Large intestine (tissue), 3 donors: ENCODE measurements around the gene NAPG. TPM values are rescaled to one million over a fixed set of nuclear protein-coding genes. Genes with fewer than 3 reads are reported as not detected.
"Not testable (repeated sequence)": the region's sequence is repeated elsewhere in the genome, so short reads cannot be mapped to it uniquely, and the experiment has no call there.

Experiments used
- DNase-seq, 2 donors: peaks; one replicate each; pipeline versions ENCODE4 v3.0.0 to v3.0.0-alpha.2; 2013
- H3K27ac ChIP-seq: one replicate; pipeline ENCODE4 v1.5.1; 2013; ENCODE audit warnings: low read length
- H3K27me3 ChIP-seq: 2 replicates; pipeline ENCODE4 v1.6.1; 2013; ENCODE audit warnings: low read length; ENCODE audit not compliant: control insufficient read depth, insufficient read depth
- H3K36me3 ChIP-seq: 2 replicates; pipeline ENCODE4 v1.6.1; 2013; ENCODE audit warnings: low read length; ENCODE audit not compliant: control insufficient read depth, insufficient read depth
- H3K4me1 ChIP-seq: one replicate; pipeline ENCODE4 v1.6.1; 2013; ENCODE audit warnings: low read length; ENCODE audit not compliant: control insufficient read depth, insufficient read depth
- H3K4me3 ChIP-seq: one replicate; pipeline ENCODE4 v1.5.1; 2013; ENCODE audit warnings: low read length
- H3K9me3 ChIP-seq: one replicate; pipeline ENCODE4 v1.6.1; 2013; ENCODE audit warnings: mild to moderate bottlenecking, low read depth, low read length, moderate library complexity; ENCODE audit not compliant: control insufficient read depth
- WGBS: methylation state at CpG from one replicate; pipeline ENCODE4 v1.1.5; 2013; ENCODE audit warnings: low lambda C conversion rate; ENCODE audit not compliant: insufficient coverage; 5-methylcytosine and 5-hydroxymethylcytosine counted together
- polyA plus RNA-seq: library from polyadenylated mRNA; unstranded; fragments of 120-200 nt; gene quantifications from one replicate; pipeline ENCODE4 v1.2.1, GENCODE V29; 2013

The NAPG gene
- polyA plus RNA-seq, 1 donor, result 26.6 TPM

- H3K4me1 ChIP-seq, result no peaks in the 10 kb centered on the region
- H3K27me3 ChIP-seq, result no peaks in the 10 kb centered on the region
- H3K36me3 ChIP-seq, result peaks cover 9% of the 10 kb centered on the region
- H3K27ac ChIP-seq, result no peak overlapping the region
- H3K9me3 ChIP-seq, result no peaks in the 10 kb centered on the region
- WGBS, result 80% methylated on average over 1 of the region's 6 CpGs
- H3K4me3 ChIP-seq, result no peak overlapping the region
- DNase-seq, result no peak
Measured at GRCh38 chr18:10487154-10487553, 38.7 kb upstream of the NAPG start.

DNA sequence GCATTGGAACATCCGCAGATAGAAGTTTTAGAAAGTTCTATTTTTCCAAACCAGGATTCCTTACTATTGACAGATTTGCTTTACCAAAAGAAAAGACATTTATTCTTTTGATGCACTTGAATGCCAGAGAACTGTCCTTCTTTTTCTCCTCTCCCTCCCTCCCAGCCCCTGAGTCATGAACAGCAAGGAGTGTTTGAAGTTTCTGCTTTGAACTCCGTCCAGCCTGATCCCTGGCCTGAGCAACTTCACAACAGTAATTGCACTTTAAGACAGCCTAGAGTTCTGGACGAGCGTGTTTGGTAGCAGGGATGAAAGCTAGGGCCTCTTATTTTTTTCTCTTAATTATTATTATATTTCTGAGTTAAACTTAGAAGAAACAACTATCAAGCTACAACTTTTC lies 37.8 kb upstream of the NAPG start:
- no CpG with 5 or more reads among the region's 4 CpGs for WGBS
- DNase-seq, result no peak

DNA sequence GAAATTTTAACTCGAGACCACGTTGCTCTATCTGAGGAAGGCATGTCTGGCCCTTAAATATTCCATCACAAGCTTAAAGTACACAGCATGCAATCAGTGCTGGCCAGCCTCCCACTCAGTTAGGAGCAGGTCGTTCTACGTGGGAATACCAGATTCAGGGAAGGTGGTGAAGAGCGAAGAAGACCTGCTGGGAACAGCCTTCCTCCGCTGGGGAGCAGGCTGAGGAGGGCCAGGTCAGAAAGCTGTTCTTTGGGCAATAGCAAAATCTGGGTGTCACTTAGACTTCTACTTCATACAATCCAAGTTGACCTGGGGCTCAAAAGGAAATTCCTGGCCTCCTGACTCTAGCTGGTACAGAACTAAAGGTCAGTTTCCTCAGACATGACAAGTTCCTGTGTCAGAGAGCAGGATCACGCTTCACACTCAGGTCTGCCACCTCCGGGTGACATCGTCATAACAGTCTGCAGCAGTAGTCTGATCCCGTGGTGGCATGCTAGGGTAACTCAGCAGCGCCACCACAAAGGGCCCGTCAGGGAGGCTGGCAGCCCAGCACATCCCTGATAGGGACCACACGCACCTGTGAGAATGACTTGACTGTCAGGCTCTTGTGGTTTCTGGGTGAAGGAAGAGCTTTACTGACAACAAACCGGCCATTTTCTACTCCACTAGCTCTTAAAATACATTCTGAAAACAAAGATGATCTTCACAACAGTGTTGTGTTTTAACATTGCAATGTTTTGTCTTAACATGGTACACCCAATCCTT lies 35.2 kb upstream of the NAPG start:
- peak; percentile 32 to 43 for DNase-seq
- peaks cover 5% of the 10 kb centered on the region for H3K36me3 ChIP-seq
- WGBS, result 100% methylated on average over 2 of the region's 14 CpGs
- no peaks in the 10 kb centered on the region for H3K4me1 ChIP-seq
- H3K9me3 ChIP-seq, result no peaks in the 10 kb centered on the region
- no peaks in the 10 kb centered on the region for H3K27me3 ChIP-seq
- H3K27ac ChIP-seq, result no peak overlapping the region
- no peak overlapping the region for H3K4me3 ChIP-seq

More for the DNA sequence above, 37.8 kb upstream of the NAPG start:
- Histone ChIP-seq H3K27me3 (no peaks in the 10 kb centered on the region), H3K27ac (no peak overlapping the region), H3K9me3 (no peaks in the 10 kb centered on the region), H3K4me3 (no peak overlapping the region), H3K36me3 (peaks cover 9% of the 10 kb centered on the region), H3K4me1 (no peaks in the 10 kb centered on the region)

DNA sequence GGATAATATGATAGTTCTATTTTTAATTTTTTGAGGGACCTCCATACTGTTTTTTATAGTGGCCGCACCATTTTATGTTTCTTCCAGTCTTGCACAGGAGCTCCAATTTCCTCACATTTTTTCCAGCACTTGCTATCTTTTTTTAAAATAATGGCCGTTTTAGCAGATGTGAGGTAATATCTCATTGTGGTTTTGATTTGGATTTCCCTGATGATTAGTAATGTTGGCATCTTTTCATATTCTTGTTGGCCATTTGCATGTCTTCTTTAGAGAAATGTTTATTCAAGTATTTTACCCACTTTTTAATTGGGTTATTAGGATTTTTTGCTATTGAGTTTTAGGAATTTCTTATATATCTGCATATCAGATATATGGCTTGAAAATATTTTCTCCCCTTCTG lies 29.9 kb upstream of the NAPG start:
- DNase-seq, result no peak
- H3K36me3 ChIP-seq, result no peaks in the 10 kb centered on the region
- WGBS, result 100% methylated on average over 1 of the region's 2 CpGs

DNA sequence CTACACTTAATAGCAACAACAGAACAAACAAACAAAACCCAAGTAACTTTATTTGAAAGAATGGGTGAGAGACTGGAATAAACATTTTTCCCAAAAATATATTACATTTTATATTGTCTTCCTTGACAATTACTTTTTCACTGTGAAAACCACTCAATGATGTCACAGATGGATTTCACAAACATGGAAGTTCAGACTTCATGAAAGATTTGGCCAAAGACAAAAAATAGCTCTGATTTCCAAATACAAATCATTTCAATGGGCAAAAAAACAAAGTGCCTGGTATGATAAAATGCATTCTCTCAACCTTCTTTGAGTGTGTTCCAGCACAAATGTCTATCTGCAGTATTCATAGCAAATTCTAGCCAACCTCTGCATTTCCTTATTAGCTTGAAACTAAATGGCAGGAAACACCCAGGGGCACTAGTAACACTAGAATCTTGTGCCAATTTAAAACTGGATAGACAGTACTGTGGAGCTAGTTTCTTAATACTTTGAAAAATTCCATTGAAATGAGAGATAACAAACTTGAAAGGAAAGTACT lies 28.5 kb upstream of the NAPG start:
- Histone ChIP-seq H3K27ac (no peak overlapping the region), H3K4me3 (no peak overlapping the region), H3K36me3 (no peaks in the 10 kb centered on the region), H3K27me3 (no peaks in the 10 kb centered on the region), H3K9me3 (no peaks in the 10 kb centered on the region), H3K4me1 (no peaks in the 10 kb centered on the region)
- no peak for DNase-seq

More for the DNA sequence above, 29.9 kb upstream of the NAPG start:
- Histone ChIP-seq H3K27ac (no peak overlapping the region), H3K27me3 (no peaks in the 10 kb centered on the region), H3K9me3 (no peaks in the 10 kb centered on the region), H3K4me3 (no peak overlapping the region), H3K4me1 (no peaks in the 10 kb centered on the region)

DNA sequence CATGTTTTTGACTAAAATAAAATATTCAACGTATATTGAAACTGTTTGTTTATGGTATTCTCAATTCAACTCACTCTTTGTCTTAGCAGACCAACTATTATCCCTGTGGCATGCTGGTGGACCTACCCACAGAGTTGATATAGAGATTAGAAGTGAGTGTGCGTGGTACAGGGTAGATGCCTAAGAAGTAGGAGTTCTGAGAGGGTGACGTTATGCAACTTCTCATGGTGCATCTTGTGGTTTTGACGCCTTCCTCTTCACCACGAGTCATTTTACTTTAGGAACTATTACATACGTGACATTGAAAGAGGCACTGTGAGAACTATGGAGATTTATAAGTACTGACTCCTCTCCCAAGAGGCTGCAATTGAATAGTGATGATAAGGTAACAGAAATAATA lies 26.6 kb upstream of the NAPG start:
- no peaks in the 10 kb centered on the region for H3K4me1 ChIP-seq
- H3K27me3 ChIP-seq, result no peaks in the 10 kb centered on the region
- DNase-seq, result no peak
- no peaks in the 10 kb centered on the region for H3K36me3 ChIP-seq
- no peak overlapping the region for H3K4me3 ChIP-seq
- 80% methylated on average over 1 of the region's 6 CpGs for WGBS
- no peak overlapping the region for H3K27ac ChIP-seq
- H3K9me3 ChIP-seq, result no peaks in the 10 kb centered on the region

DNA sequence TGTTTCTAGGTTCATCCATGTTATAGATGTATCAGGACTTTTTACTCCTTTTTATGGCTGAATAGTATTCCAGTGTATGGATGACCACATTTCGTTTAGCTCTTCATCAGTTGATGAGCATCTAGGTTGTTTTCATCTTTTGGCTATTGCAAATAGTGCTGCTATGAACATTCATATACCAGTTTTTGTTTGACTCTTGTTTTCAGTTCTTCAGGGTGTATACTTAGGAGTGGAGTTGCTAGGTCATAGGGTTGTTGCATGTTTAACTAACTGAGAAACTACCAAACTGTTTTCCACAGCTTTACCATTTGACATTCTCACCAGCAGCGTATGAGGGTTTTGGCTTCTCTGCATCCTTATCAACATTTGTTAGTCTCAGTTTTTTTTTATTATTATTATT lies 25.8 kb upstream of the NAPG start:
- WGBS, result 43% methylated on average over 1 of the region's 2 CpGs

GRCh38 chr18:10504723-10505122 lies 21.1 kb upstream of the NAPG start:
- Histone ChIP-seq H3K27me3 (no peaks in the 10 kb centered on the region), H3K9me3 (peaks cover 26% of the 10 kb centered on the region), H3K4me1 (no peaks in the 10 kb centered on the region), H3K4me3 (no peak overlapping the region), H3K36me3 (no peaks in the 10 kb centered on the region), H3K27ac (no peak overlapping the region)
- DNase-seq, result no peak
- WGBS, result 75% methylated on average over 1 of the region's 1 CpG

More for the DNA sequence above, 25.8 kb upstream of the NAPG start:
- Histone ChIP-seq H3K4me3 (no peak overlapping the region), H3K4me1 (no peaks in the 10 kb centered on the region), H3K27me3 (no peaks in the 10 kb centered on the region), H3K27ac (no peak overlapping the region), H3K36me3 (no peaks in the 10 kb centered on the region), H3K9me3 (peaks cover 4% of the 10 kb centered on the region)
- no peak for DNase-seq

DNA sequence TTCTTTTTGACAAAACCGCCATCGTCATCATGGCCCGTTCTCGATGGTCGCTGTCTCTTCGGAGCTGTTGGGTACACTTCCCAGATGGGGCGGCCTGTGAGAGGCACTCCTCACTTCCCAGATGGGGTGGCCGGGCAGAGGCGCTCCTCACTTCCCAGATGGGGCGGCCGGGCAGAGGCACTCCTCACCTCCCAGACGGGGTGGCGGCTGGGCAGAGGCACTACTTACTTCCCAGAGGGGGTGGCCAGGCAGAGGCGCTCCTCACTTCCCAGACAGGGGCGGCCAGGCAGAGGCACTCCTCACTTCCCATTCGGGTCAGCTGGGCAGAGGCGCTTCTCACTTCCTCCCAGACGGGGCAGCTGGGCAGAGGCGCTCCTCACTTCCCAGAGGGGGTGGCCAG lies 19.9 kb upstream of the NAPG start:
- not testable (repeated sequence) for H3K4me3 ChIP-seq, DNase-seq, H3K36me3 ChIP-seq, H3K27me3 ChIP-seq, H3K27ac ChIP-seq, H3K4me1 ChIP-seq
- peaks cover 26% of the 10 kb centered on the region for H3K9me3 ChIP-seq
- WGBS, result no CpG with 5 or more reads among the region's 19 CpGs

DNA sequence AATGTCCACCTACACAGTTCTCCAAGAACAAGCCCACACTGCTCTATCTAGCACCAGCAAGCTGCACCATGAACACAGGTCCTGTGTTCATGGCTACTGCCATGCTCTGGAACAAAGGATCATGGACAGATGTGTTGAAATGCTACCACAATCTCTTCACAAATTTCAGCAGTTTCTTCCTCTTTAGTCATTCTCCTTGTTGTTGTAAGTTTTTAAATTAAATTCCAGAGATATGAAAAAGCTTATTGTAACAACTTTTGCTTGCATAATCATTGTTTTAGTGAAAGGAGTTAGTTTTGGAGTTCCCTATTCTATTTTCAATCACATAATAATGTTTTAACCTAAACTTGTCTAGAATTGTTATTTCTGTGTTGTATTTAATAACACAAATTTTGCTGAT lies 17.2 kb upstream of the NAPG start:
- no peak for DNase-seq

GRCh38 chr18:10511236-10511635 lies 14.6 kb upstream of the NAPG start:
- Histone ChIP-seq H3K4me1 (no peaks in the 10 kb centered on the region), H3K36me3 (no peaks in the 10 kb centered on the region), H3K9me3 (peaks cover 16% of the 10 kb centered on the region), H3K27me3 (no peaks in the 10 kb centered on the region), H3K4me3 (no peak overlapping the region), H3K27ac (no peak overlapping the region)
- 100% methylated on average over 1 of the region's 2 CpGs for WGBS
- no peak for DNase-seq

More for the DNA sequence above, 17.2 kb upstream of the NAPG start:
- Histone ChIP-seq H3K4me3 (no peak overlapping the region), H3K27ac (no peak overlapping the region), H3K27me3 (no peaks in the 10 kb centered on the region), H3K4me1 (no peaks in the 10 kb centered on the region), H3K9me3 (peaks cover 26% of the 10 kb centered on the region), H3K36me3 (no peaks in the 10 kb centered on the region)
